HG03039 (cell line): ENCODE results near the gene GRIA4.

Experiments used
- ATAC-seq: cut with Tn5 transposase; IDR thresholded peaks from one replicate; pipeline ENCODE4 v1.9.1; 2021; ENCODE audit warnings: mild to moderate bottlenecking, moderate library complexity; ENCODE audit not compliant: unreplicated experiment

The GRIA4 gene

GRCh38 chr11:105911454-105911853 lies 301.6 kb downstream of the GRIA4 start:
- no peak for ATAC-seq

GRCh38 chr11:105912666-105913065 lies 302.8 kb downstream of the GRIA4 start:
- ATAC-seq = no peak

- ATAC-seq = no peak
These were observed 305.1 kb downstream of the GRIA4 start for GRCh38 chr11:105915021-105915420.

GRCh38 chr11:105918039-105918438 lies 308.2 kb downstream of the GRIA4 start:
- no peak for ATAC-seq

- no peak for ATAC-seq
These were observed 308.7 kb downstream of the GRIA4 start for GRCh38 chr11:105918600-105918999.

- ATAC-seq = no peak
These were observed 313.4 kb downstream of the GRIA4 start for GRCh38 chr11:105923252-105923651.

GRCh38 chr11:105923807-105924206 lies 313.9 kb downstream of the GRIA4 start:
- no peak for ATAC-seq

GRCh38 chr11:105929084-105929955 lies 319.4 kb downstream of the GRIA4 start:
- no peak for ATAC-seq

- ATAC-seq = no peak
These were observed 323.8 kb downstream of the GRIA4 start for GRCh38 chr11:105933695-105934094.

- no peak for ATAC-seq
These were observed 325.9 kb downstream of the GRIA4 start for GRCh38 chr11:105935791-105936190.

GRCh38 chr11:105937331-105937730 lies 327.5 kb downstream of the GRIA4 start:
- ATAC-seq = no peak

GRCh38 chr11:105937738-105938137 lies 327.9 kb downstream of the GRIA4 start:
- no peak for ATAC-seq

GRCh38 chr11:105942921-105943320 lies 333.0 kb downstream of the GRIA4 start:
- ATAC-seq = no peak

GRCh38 chr11:105948918-105949590 lies 339.2 kb downstream of the GRIA4 start:
- ATAC-seq = no peak

GRCh38 chr11:105953886-105954285 lies 344.0 kb downstream of the GRIA4 start:
- no peak for ATAC-seq

GRCh38 chr11:105960252-105961245 lies 350.7 kb downstream of the GRIA4 start:
- no peak for ATAC-seq

- ATAC-seq = no peak
These were observed 358.3 kb downstream of the GRIA4 start for GRCh38 chr11:105968021-105968697.

- ATAC-seq = no peak
These were observed 359.9 kb downstream of the GRIA4 start for GRCh38 chr11:105969756-105970155.

GRCh38 chr11:105975128-105975527 lies 365.3 kb downstream of the GRIA4 start:
- ATAC-seq = no peak

- ATAC-seq = no peak
These were observed 370.3 kb downstream of the GRIA4 start for GRCh38 chr11:105979997-105980703.
